ENCODE data around the gene QPRT. TPM values are rescaled to one million over a fixed set of nuclear protein-coding genes. Genes with fewer than 3 reads are reported as not detected.

The QPRT gene
- total and polyA plus RNA-seq, 2 of the 13 experiments (the other 11 are each of a cell fraction or from before 2014, with no cell fraction given), result 130 to 218 TPM

- TF ChIP-seq ARID4A (CRISPR knock-in tag; IDR thresholded peaks at IDR 0.05; ENCODE audit: borderline replicate concordance) (no peak), ZNF792 (CRISPR knock-in tag; IDR thresholded peaks at IDR 0.05) (no peak), KDM2A (CRISPR knock-in tag; IDR thresholded peaks at IDR 0.05; ENCODE audit: borderline replicate concordance, low read depth) (peak; percentile 87), KDM4B (CRISPR knock-in tag; IDR thresholded peaks at IDR 0.05) (peak; percentile 74; the same call in 1 of the 2 replicates), HMG20A (CRISPR knock-in tag; IDR thresholded peaks at IDR 0.05; ENCODE audit: borderline replicate concordance) (no peak), FUBP1 (CRISPR knock-in tag; IDR thresholded peaks at IDR 0.05; ENCODE audit: borderline replicate concordance) (no peak), BORCS8-MEF2B (CRISPR knock-in tag; IDR thresholded peaks at IDR 0.05) (no peak), GATAD1 (CRISPR knock-in tag; IDR thresholded peaks at IDR 0.05) (0 out of 2 replicates have a peak, but pooled peaks have one; percentile 24), ZNF296 (CRISPR knock-in tag; conservative IDR thresholded peaks at IDR 0.05) (no peak), ZNF12 (CRISPR knock-in tag; IDR thresholded peaks at IDR 0.05) (no peak), SSRP1 (CRISPR knock-in tag; IDR thresholded peaks at IDR 0.05) (no peak), SNAPC4 (CRISPR knock-in tag; IDR thresholded peaks at IDR 0.05) (no peak), ELF3 (CRISPR knock-in tag; IDR thresholded peaks at IDR 0.05) (peak; percentile 77), GATAD2A (CRISPR knock-in tag; IDR thresholded peaks at IDR 0.05) (peak; percentile 32; the same call in 1 of the 2 replicates), DDIT3 (CRISPR knock-in tag; IDR thresholded peaks at IDR 0.05) (no peak), ARHGAP35 (CRISPR knock-in tag; IDR thresholded peaks at IDR 0.05; ENCODE audit: borderline replicate concordance) (no peak), MATR3 (CRISPR knock-in tag; IDR thresholded peaks at IDR 0.05) (no peak), ZNF598 (CRISPR knock-in tag; IDR thresholded peaks at IDR 0.05; ENCODE audit: borderline replicate concordance) (no peak), CENPX (CRISPR knock-in tag; IDR thresholded peaks at IDR 0.05) (no peak)
Measured at GRCh38 chr16:29700253-29700987, 21.4 kb downstream of the QPRT start (continued).
